ENCODE data around the gene PPP2R3A. TPM values are rescaled to one million over a fixed set of nuclear protein-coding genes. Genes with fewer than 3 reads are reported as not detected.

PPP2R3A gene
- total RNA-seq, 1 donor from 2014 or later: 14.8 TPM

DNA sequence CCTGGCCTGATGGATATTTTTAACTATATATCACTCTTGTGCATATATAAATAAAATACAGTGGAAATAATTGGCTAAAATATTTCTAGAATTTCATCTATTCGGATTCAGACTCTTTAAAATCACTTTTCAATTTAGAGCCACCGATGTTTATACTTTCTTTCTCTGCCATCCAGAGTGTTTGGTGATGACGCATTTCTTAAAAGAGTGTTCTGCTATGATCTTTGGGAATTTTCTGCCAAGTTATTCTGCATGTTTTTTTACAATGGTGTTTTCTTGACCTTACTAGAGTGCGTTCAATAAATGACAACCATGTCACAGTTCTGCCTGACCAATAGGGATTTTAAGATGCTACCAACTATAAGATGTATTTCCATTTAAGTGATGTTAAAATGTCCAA is 30.2 kb downstream of the PPP2R3A start:
- H3K4me3 Mint-ChIP-seq (ENCODE audit: unreplicated experiment): no peak overlapping the region
- H3K9me3 Mint-ChIP-seq (ENCODE audit: low read depth): peaks cover 2% of the 10 kb centered on the region
- TF ChIP-seq, protein P1, sequence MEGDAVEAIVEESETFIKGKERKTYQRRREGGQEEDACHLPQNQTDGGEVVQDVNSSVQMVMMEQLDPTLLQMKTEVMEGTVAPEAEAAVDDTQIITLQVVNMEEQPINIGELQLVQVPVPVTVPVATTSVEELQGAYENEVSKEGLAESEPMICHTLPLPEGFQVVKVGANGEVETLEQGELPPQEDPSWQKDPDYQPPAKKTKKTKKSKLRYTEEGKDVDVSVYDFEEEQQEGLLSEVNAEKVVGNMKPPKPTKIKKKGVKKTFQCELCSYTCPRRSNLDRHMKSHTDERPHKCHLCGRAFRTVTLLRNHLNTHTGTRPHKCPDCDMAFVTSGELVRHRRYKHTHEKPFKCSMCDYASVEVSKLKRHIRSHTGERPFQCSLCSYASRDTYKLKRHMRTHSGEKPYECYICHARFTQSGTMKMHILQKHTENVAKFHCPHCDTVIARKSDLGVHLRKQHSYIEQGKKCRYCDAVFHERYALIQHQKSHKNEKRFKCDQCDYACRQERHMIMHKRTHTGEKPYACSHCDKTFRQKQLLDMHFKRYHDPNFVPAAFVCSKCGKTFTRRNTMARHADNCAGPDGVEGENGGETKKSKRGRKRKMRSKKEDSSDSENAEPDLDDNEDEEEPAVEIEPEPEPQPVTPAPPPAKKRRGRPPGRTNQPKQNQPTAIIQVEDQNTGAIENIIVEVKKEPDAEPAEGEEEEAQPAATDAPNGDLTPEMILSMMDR (IDR thresholded peaks at IDR 0.05): no peak
- no peaks in the 10 kb centered on the region for H3K36me3 Mint-ChIP-seq (ENCODE audit: low read depth)
- H3K4me1 Mint-ChIP-seq (ENCODE audit: low read depth): peaks cover 32% of the 10 kb centered on the region
- no peaks in the 10 kb centered on the region for H3K27me3 Mint-ChIP-seq (ENCODE audit: low read depth)
- no peak overlapping the region for H3K27ac Mint-ChIP-seq (ENCODE audit: unreplicated experiment)
- DNase-seq (ENCODE audit: low spot score): no peak

DNA sequence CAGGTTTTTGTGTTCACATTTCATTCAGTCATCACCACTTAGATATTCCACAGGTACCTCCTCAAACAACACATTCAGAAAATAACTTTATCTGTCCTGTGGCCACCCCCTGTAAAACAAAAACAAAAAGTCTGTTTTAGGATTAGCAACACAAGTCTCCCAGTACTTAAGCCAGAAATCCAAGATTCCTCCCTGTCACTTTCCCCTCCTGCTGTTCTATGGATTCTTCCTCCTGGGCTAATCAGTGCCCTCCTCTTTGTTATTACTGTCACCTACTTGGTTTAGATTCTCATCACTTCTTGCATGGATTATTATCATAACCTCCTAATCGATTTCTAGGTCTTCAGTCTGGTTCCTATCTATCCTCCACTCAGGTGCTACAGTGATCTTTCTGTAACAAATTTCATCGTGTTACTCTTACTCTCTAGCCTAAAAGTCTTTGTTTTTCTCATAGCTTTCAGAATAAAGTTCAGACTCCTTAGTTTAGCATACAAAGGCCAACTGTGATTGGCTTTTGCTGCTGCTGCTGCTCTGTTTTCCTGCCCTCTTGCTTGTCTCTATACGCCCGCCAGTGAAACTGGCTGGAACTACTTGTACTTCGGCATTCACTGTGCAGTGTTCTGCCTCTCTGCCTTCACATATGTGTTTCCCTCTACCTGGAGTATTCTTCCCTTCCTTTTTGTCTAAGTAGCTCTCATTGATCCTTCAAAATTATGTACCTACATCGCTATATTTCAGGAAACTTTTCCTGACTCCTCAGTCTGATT is 32.2 kb downstream of the PPP2R3A start:
- TF ChIP-seq, protein P1 (IDR thresholded peaks at IDR 0.05): no peak
- Mint-ChIP-seq H3K36me3 (ENCODE audit: low read depth) (no peaks in the 10 kb centered on the region), H3K27ac (ENCODE audit: unreplicated experiment) (no peak overlapping the region), H3K4me3 (ENCODE audit: unreplicated experiment) (no peak overlapping the region), H3K9me3 (ENCODE audit: low read depth) (peaks cover 2% of the 10 kb centered on the region), H3K27me3 (ENCODE audit: low read depth) (no peaks in the 10 kb centered on the region), H3K4me1 (ENCODE audit: low read depth) (peaks cover 13% of the 10 kb centered on the region)
- no peak for DNase-seq (ENCODE audit: low spot score)

DNA sequence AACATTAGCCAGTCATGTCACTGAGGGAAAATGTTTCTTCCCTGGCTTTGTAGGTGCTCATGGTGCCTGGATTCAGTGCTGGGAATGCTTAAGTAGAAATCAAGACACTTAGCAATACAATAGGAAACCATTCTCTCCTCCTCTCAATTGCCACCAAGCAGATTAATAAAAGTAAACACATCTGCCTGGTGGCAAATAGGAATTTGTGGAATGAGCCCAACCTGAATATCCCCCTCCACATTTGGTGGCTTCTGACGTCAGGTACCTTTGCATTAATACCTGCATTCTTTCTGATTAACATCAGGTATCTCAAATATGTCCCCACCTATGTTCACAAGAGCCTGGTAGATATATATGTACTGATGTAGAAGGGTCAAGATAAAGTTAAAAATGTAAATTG is 42.7 kb downstream of the PPP2R3A start:
- peaks cover 6% of the 10 kb centered on the region for H3K4me1 Mint-ChIP-seq (ENCODE audit: low read depth)
- H3K27me3 Mint-ChIP-seq (ENCODE audit: low read depth): no peaks in the 10 kb centered on the region
- H3K27ac Mint-ChIP-seq (ENCODE audit: unreplicated experiment): no peak overlapping the region
- no peak for DNase-seq (ENCODE audit: low spot score)
- no peaks in the 10 kb centered on the region for H3K9me3 Mint-ChIP-seq (ENCODE audit: low read depth)
- no peak overlapping the region for H3K4me3 Mint-ChIP-seq (ENCODE audit: unreplicated experiment)
- peaks cover 13% of the 10 kb centered on the region for H3K36me3 Mint-ChIP-seq (ENCODE audit: low read depth)
- TF ChIP-seq, protein P1 (IDR thresholded peaks at IDR 0.05): no peak

DNA sequence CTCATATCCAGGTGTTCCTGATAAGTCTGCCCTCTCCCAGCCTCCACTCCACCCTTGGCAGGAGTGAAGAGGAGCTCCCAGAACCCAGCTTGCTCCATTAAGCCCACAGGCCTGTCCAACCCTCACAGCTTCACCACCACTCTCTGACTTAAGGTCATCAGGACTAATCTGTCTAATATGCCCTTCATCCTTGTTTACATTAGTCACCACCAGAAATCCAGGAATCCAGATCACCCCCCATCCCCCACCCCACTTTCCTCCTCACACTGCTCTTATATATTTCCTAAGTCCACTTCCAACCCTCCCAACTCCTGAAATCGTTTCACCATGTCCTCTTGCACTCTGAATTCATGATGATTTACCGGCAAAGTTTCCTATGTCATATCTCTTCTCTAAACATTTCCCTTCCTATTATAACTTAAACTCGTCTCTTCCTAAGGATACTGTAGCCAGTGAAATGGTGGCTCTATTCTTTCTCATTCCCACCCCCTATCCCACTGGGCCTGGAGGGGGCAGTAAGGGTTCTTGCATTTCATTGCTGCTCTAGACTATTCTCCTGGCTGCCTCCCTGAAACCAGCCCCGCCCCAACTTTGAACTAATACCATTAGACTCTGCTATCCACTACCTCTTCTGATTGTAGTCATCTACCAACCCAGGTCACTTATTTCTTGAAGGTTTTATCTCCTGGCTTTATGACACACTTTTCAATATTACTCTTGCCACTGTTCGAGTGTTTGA is 43.4 kb downstream of the PPP2R3A start:
- Mint-ChIP-seq H3K4me1 (ENCODE audit: low read depth) (peaks cover 6% of the 10 kb centered on the region), H3K27me3 (ENCODE audit: low read depth) (no peaks in the 10 kb centered on the region), H3K27ac (ENCODE audit: unreplicated experiment) (no peak overlapping the region), H3K36me3 (ENCODE audit: low read depth) (peaks cover 8% of the 10 kb centered on the region), H3K4me3 (ENCODE audit: unreplicated experiment) (no peak overlapping the region), H3K9me3 (ENCODE audit: low read depth) (no peaks in the 10 kb centered on the region)
- DNase-seq (ENCODE audit: low spot score): no peak
- TF ChIP-seq, protein P1 (IDR thresholded peaks at IDR 0.05): no peak

DNA sequence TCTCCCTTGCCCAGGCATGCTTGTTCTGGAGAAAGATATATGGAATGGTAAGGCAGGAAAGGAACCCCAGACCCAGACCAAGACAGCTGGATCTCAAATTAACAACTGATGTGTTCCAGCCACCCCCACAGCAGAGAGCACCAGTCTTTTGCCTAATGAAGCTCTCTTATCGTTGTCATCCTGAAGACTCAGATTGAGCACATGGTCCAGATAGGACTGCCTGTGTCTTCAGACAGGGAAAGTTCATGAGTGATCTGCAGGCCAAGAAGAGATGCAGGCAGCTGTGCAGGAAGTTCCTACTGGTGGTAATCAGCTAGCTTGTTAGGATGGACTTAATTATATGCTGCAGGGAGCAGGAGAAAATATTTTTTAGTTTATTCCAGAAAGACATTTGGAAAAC is 53.3 kb downstream of the PPP2R3A start:
- H3K36me3 Mint-ChIP-seq (ENCODE audit: low read depth): no peaks in the 10 kb centered on the region
- TF ChIP-seq, protein P1 (IDR thresholded peaks at IDR 0.05): no peak
- no peak overlapping the region for H3K27ac Mint-ChIP-seq (ENCODE audit: unreplicated experiment)
- H3K4me3 Mint-ChIP-seq (ENCODE audit: unreplicated experiment): no peak overlapping the region
- peaks cover 48% of the 10 kb centered on the region for H3K4me1 Mint-ChIP-seq (ENCODE audit: low read depth)
- peaks cover 21% of the 10 kb centered on the region for H3K9me3 Mint-ChIP-seq (ENCODE audit: low read depth)
- no peaks in the 10 kb centered on the region for H3K27me3 Mint-ChIP-seq (ENCODE audit: low read depth)
- no peak for DNase-seq (ENCODE audit: low spot score)

All from chondrocyte (in vitro differentiated cells).